Lower leg skin (tissue), 4 donors: ENCODE measurements around the gene TBC1D23. TPM values are rescaled to one million over a fixed set of nuclear protein-coding genes. Genes with fewer than 3 reads are reported as not detected.
A peak's percentile ranks its signal among the peaks of the same experiment; 100 is the strongest.

Experiments used
- DNase-seq, 2 donors: peaks; one replicate each; pipeline ENCODE4 v3.0.0-alpha.2; 2019; ENCODE audit warnings: low spot score in 2 of 2
- H3K4me3 ChIP-seq: fragments of 200-600 bp; sonication (generic); 2 replicates; pipeline ENCODE4 v1.5.1; 2017; ENCODE audit warnings: mild to moderate bottlenecking, low read depth; ENCODE audit not compliant: poor library complexity, severe bottlenecking
- POLR2A ChIP-seq, 2 donors: fragments of 450-650 bp; IDR thresholded peaks; one replicate each; pipeline ENCODE4 v1.6.1; 2016 to 2017; ENCODE audit warnings: antibody characterized with exemption in 2 of 2, mild to moderate bottlenecking in 1 of 2, moderate library complexity in 1 of 2
- WGBS, 2 donors: methylation state at CpG; one replicate each; pipeline ENCODE4 v1.1.5; 2018; 5-methylcytosine and 5-hydroxymethylcytosine counted together
- intact Hi-C: fragments of 100-400 bp; cut with DNase I; formaldehyde crosslinking; loops from one replicate; pipeline ENCODE4 v1.15.0; 2023; ENCODE audit warnings: low total_unique reads
- total RNA-seq, 4 donors: library from RNA; depleted of rRNA; stranded (reverse); fragments of >200 nt; gene quantifications; one replicate each; pipeline ENCODE4 v1.1.0, GENCODE V29; 2016
- TF ChIP-seq, protein P1 (sequence below), 3 donors: fragments of 450-650 bp; IDR thresholded peaks; one replicate each; pipeline ENCODE4 v1.5.1; 2016; ENCODE audit warnings: antibody characterized with exemption in 3 of 3, mild to moderate bottlenecking in 3 of 3, moderate library complexity in 2 of 3

TBC1D23 gene
- total RNA-seq, result 10 to 100 TPM; 28.3 to 37.7 (median 35.9) TPM

GRCh38 chr3:100260685-100261484, at the start of gene TBC1D23:
TBC1D23 (plus strand) TSS chr3:100260992; CDS start chr3:100261019, 27 bp downstream.
- 0% methylated on average over 49 of the region's 49 CpGs for WGBS, 2 donors

GRCh38 chr3:100213891-100214573, 46.8 kb upstream of the TBC1D23 start:
- H3K4me3 ChIP-seq, result no peak overlapping the region
- no peak for DNase-seq
- TF ChIP-seq POLR2A (IDR thresholded peaks at IDR 0.05), result no peak
- TF ChIP-seq, protein P1, sequence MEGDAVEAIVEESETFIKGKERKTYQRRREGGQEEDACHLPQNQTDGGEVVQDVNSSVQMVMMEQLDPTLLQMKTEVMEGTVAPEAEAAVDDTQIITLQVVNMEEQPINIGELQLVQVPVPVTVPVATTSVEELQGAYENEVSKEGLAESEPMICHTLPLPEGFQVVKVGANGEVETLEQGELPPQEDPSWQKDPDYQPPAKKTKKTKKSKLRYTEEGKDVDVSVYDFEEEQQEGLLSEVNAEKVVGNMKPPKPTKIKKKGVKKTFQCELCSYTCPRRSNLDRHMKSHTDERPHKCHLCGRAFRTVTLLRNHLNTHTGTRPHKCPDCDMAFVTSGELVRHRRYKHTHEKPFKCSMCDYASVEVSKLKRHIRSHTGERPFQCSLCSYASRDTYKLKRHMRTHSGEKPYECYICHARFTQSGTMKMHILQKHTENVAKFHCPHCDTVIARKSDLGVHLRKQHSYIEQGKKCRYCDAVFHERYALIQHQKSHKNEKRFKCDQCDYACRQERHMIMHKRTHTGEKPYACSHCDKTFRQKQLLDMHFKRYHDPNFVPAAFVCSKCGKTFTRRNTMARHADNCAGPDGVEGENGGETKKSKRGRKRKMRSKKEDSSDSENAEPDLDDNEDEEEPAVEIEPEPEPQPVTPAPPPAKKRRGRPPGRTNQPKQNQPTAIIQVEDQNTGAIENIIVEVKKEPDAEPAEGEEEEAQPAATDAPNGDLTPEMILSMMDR (IDR thresholded peaks at IDR 0.05), result no peak
- 78 to 81% methylated on average over 7 of the region's 7 CpGs for WGBS, 2 donors
- intact Hi-C loops, result no loop called here

More at GRCh38 chr3:100260685-100261484, at the start of gene TBC1D23:
- peak within 1 kb of the TSS; percentile 96 for H3K4me3 ChIP-seq
- DNase-seq, result peak; percentile 98 to 100
- peak in 1 of 2 donors; percentile 97 for TF ChIP-seq POLR2A (IDR thresholded peaks at IDR 0.05)
- TF ChIP-seq, protein P1 (IDR thresholded peaks at IDR 0.05), result no peak
- intact Hi-C loops, result no loop called here

DNA sequence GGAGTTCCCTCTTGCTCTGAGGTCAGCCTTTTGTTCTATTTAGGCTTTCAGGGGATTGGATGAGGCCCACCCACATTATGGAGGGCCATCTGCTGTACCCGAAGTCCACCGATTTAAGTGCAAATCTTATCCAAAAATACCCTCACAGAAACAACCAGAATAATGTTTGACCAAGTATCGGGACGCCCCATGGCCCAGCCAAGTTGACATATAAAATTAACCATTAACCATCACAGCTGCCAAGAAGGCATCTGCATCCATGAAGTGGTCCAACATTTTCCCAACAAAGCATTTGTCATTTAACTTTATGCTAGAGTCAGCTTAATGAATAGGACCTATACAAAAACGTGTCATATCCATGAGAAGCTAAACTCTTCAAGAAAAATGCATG, 46.2 kb upstream of the TBC1D23 start:
- H3K4me3 ChIP-seq, result no peak overlapping the region
- intact Hi-C loops, result no loop called here
- DNase-seq, result no peak
- TF ChIP-seq, protein P1 (IDR thresholded peaks at IDR 0.05), result no peak
- no peak for TF ChIP-seq POLR2A (IDR thresholded peaks at IDR 0.05)
- 93% methylated on average over 5 of the region's 5 CpGs for WGBS, 2 donors

GRCh38 chr3:100216713-100217112, 44.1 kb upstream of the TBC1D23 start:
- TF ChIP-seq POLR2A (IDR thresholded peaks at IDR 0.05), result no peak
- TF ChIP-seq, protein P1 (IDR thresholded peaks at IDR 0.05), result no peak
- H3K4me3 ChIP-seq, result no peak overlapping the region
- DNase-seq, result no peak
- intact Hi-C loops, result no loop called here
- WGBS, 2 donors, result 31 to 62% methylated on average over 1 of the region's 1 CpG

DNA sequence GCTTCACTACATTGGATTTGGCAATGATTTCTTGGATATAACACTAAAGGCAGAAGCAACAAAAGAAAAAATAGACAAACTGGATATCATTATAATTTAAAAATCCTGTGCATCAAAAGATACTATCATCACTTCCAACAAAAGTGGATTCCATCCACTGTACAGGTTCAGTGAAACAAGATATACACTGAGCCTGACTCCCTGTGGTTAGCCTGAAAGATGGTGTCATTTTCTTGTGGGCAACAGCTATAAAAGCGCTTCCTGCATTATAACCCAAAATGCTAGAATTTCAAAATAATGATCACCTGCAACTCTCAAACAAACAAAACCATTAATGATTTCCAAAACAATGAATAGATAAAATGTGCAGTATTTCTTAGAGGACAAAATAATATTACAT, 39.6 kb upstream of the TBC1D23 start:
- 95 to 100% methylated on average over 1 of the region's 1 CpG for WGBS, 2 donors

More for the DNA sequence above, 39.6 kb upstream of the TBC1D23 start:
- TF ChIP-seq, protein P1 (IDR thresholded peaks at IDR 0.05), result no peak
- TF ChIP-seq POLR2A (IDR thresholded peaks at IDR 0.05), result no peak
- H3K4me3 ChIP-seq, result no peak overlapping the region
- no peak for DNase-seq
- intact Hi-C loops, result no loop called here
